Body of pancreas (tissue), 4 donors: ENCODE data around the gene LPP.

Experiments used
- CTCF ChIP-seq, 7 experiments: fragments of 450-650 bp in 4 of 7; fragments of 200-600 bp in 3 of 7; sonication (generic) in 3 of 7; IDR thresholded peaks; one replicate each; pipeline ENCODE4 v1.5.1; 2016 to 2019; ENCODE audit warnings: antibody characterized with exemption in 7 of 7
- POLR2A ChIP-seq, 3 donors: fragments of 450-650 bp; IDR thresholded peaks; one replicate each; pipeline ENCODE4 v1.6.1; 2016; ENCODE audit warnings: antibody characterized with exemption in 3 of 3, mild to moderate bottlenecking in 2 of 3

GRCh38 chr3:188656196-188656982 lies 502.4 kb downstream of the LPP start:
- TF ChIP-seq CTCF (IDR thresholded peaks at IDR 0.05) (no peak), POLR2A (IDR thresholded peaks at IDR 0.05) (no peak)
